SW 1271 (cell line): ENCODE measurements around the gene PKHD1.
"Not testable (repeated sequence)": the region's sequence is repeated elsewhere in the genome, so short reads cannot be mapped to it uniquely, and the experiment has no call there.

Experiments
- DNase-seq, 2 experiments: peaks; one replicate each; lab custom pipeline; 2025; lab: John Stamatoyannopoulos, UW

The PKHD1 gene

GRCh38 chr6:51989789-51990188, 97.6 kb downstream of the PKHD1 start:
- DNase-seq = no peak

GRCh38 chr6:51986864-51987263, 100.5 kb downstream of the PKHD1 start:
- DNase-seq = no peak

GRCh38 chr6:51983564-51983963, 103.8 kb downstream of the PKHD1 start:
- DNase-seq = no peak

GRCh38 chr6:51982695-51983094, 104.7 kb downstream of the PKHD1 start:
- not testable (repeated sequence) for DNase-seq

- no peak for DNase-seq
Observed at GRCh38 chr6:51976374-51976773, 111.0 kb downstream of the PKHD1 start.

- no peak for DNase-seq
Observed at GRCh38 chr6:51972659-51973058, 114.8 kb downstream of the PKHD1 start.

GRCh38 chr6:51968265-51968664, 119.1 kb downstream of the PKHD1 start:
- no peak for DNase-seq

DNA sequence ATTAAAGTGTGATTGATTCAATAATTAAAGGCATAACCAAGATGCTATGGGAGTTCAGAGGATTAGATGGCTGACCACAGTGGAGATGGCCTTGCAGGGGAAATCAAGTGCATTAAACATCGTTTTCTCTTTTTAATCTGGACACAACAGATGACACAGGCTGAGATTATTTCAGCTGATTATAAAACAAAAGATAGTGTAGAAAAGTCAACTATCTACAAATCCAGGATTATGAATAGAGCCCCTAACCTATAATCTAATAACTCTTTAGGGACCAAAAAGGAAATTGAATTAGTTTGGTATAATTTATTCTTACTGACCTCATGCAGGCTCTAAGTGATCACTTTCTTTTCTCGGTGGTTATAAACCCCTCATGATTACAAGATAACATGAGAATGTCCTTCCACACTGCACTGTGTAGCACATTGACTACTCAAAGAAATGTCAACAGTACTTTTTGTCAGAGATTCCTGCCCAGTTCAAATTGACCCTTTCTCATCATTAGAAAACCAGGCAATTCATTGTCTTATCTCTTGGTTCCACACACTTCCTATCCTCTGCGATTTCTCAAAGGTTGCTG, 122.1 kb downstream of the PKHD1 start:
- DNase-seq = no peak

DNA sequence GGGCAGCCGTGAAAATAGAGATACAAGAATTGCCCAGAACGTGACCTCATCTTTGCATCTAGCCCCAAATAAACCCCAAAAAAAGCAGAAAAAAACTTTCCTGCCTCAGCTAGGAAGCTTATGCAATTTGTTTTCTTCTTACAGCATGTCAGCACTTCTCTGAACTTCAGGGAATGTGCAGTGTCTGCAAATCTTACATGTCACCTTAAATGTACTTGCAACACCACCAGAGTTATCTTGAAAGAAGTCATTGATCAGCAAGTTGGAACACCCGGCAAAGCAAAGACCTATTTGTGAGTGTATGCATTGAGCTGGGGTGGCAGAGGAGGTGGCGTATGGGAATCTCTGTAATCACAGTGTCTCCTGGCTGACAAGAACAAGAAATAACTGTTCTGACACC, 123.4 kb downstream of the PKHD1 start:
- DNase-seq = no peak

- no peak for DNase-seq
Observed at GRCh38 chr6:51962354-51962753, 125.1 kb downstream of the PKHD1 start.

GRCh38 chr6:51960419-51960818, 127.0 kb downstream of the PKHD1 start:
- no peak for DNase-seq

GRCh38 chr6:51959744-51960383, 127.5 kb downstream of the PKHD1 start:
- DNase-seq = peak in 1 of 2 experiments; percentile 47

DNA sequence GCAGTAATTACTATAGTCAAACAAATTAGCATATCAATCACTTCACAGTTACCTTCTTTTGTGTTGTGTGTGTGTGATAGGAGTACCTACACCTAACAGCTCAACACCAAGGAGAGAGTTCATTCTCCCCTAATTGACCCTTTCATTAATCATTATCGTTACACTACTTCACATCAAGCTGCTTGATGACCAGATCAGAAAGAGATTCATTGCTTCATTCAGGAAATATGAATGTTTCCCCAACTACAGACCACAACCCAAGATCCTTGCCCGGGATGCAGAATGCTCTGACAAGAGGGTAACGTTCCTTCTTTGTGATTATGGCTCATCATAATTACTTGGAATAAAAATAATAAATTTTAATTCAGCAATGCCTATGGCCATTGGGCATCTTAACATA, 132.7 kb downstream of the PKHD1 start:
- no peak for DNase-seq

DNA sequence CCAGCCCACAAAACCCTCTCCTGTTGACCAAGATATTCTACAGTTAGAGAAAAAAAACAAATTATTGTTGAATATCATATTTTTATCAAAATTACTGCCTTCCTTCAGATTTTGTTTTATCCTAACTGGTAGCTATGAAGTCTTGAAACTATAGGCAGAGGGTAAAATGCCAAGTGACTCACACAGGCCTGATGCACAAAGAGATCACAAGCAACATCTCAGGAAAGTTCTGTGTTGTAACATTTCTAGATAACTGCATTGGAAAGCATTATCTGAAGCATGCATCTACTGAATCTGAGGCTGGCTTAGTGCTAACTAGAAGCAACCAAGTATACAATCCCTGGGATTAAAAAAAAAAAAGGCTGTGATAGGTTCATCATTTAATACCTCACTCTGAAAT, 134.2 kb downstream of the PKHD1 start:
- no peak for DNase-seq

DNA sequence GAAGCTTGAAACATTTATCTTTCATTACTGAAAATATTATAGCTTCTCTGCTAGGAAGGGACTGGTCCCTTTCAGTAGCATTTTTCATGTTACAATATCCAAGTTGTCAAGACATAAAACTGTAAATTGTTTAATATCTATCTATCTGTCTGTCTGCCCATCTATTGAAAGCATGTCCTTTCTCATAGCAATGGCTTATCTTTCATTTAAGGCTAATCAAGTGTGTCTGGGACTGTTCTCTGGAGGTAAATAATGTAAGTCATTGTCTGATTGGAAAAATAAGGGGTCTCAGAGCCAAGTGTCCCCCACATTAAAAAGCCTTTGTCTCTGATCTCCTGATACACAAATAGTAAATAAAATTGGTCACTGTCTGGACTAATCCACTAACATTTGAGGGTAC, 135.5 kb downstream of the PKHD1 start:
- DNase-seq = no peak

- DNase-seq = no peak
Observed at GRCh38 chr6:51949526-51949925, 137.9 kb downstream of the PKHD1 start.

DNA sequence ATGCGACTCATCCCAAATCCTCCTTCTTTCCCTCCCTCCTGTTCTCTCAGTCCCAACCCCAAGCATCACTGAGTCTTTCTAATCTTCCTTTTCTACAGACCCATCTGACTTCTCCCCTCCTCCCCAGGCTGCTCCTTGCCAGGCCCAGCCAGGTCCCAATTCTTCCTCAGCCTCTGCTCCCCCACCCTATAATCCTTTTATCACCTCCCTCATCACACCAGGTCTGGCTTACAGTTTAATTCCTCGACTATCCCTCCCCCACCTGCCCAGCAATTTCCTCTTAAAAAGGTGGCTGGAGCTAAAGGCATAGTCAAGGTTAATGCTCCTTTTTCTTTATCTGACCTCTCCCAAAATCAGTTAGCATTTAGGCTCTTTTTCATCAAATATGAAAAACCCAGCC, 147.7 kb downstream of the PKHD1 start:
- DNase-seq = not testable (repeated sequence)

DNA sequence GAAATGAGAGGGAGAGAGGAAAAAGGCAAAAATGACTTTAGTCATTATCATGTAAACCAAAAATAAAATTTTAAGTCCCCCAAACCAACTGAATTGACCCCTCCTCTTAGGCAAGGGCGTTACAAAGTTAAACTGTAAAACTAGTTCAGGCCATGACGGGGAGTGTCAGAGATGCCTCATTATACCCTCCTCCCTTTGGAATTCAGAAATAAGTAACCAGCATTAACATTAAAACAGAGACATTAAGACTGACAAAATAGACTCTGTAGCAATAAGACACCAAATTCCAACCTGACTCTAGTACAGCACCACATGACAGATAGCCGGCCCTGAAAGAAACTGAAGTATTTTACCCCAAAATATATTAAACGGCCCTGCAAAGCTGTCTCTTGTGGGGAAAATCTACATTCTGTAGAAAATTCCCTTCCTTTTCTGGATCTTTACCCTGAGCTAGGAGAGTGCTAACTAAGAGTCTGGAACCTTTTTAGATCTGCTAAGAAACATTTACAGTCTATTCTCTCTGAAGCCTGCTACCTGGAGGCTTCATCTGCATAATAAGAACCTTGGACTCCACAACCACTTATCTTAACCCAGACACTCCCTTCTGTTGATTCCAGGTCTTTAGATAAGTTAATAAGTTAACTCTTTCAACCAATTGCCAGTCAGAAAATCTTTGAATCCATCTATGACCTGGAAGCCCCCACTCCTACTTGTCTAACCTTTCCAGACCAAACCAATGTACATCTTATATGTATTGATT, 150.7 kb downstream of the PKHD1 start:
- DNase-seq = no peak

DNA sequence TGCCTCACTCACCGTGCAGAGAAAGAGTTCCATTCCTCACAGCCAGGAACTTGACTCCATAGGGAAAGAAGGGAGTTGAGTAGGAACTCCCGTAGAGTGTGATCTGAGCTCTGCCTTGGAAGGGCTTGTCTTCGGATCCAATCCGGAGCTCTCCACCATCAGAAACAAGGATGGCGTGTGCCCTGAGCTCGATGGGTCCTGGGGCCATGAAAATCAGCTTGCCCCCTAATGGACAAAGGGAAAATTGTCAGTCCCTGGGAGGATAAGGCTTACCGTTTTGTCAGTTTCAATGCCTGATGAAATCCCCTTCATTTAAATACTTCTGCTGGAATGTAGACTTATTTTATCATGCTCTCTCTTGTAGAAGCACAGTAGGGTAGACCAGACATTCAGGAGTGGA, 153.3 kb downstream of the PKHD1 start:
- DNase-seq = no peak

GRCh38 chr6:51932956-51933355, 154.5 kb downstream of the PKHD1 start:
- DNase-seq = no peak

DNA sequence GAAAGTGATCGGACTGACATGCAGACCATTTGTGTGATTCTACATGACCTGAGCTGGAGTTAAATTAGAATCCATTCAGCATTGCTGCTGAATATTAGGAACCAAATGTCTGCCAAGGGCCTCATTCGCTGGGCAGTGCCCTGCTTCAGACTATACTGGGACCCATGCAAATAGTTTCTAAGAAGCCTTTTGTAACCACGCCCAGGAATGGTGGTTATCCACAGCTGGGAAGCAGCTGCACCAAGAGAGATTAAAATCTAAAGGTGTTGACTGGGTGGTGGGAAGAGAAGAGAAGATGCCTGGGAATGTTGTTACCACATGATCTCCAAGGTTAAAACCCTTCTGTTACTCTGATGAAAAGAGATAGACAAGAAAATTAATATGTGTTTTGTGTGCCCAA, 156.8 kb downstream of the PKHD1 start:
- no peak for DNase-seq

DNA sequence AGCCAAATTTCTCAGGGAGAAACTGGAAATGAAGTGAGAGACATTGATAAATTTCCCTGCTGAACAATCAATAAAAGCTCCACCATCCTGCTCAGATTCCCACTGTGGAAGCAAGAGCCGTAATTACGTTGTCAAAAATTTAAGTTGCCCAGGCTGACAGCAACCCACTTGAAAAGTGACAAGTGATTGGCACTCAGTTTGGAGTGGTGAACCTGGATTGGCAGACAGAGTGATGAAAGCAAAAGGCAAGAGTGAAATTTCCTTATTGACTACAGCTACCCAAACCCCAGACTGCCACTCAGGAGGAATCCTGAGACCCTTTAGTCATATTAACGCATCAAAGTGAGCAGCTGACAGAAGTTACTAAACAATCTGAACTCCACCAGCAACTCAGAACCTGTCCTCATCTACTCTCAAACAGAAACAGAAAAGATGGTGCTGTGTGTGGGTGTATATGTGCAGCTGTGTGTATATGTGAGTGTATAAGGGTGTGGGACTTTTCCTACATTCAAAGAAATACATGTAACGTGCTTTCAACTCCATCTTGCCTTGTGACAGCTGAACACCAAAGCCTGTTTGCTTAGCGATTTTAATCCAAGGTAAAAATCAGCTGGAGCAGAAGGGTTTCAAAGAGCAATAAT, 157.4 kb downstream of the PKHD1 start:
- no peak for DNase-seq

DNA sequence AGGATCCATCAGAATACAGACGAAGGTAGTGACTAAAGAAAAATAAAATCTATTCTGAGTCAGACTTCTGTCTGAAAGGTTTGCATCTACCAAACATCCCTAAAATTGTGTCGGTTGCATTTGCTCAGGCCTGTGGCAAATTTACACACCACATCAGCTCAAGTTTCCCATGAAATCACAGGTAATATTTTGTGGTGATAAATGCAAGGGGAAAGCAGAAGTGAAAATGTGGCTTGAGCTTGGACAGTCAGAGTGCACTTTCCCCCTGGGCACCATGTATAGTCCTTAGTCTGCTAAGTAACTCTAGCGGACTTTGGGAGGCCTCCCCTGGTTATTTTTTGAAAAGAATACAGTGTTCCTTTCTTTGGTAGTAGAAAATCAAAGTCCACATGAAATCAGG, 159.1 kb downstream of the PKHD1 start:
- no peak for DNase-seq
